ENCODE data around the gene NRF1. TPM values are rescaled to one million over a fixed set of nuclear protein-coding genes. Genes with fewer than 3 reads are reported as not detected.
"Not testable (repeated sequence)": the region's sequence is repeated elsewhere in the genome, so short reads cannot be mapped to it uniquely, and the experiment has no call there.

NRF1 gene
- 12.2 and 14.6 TPM in 2 replicates for total RNA-seq

GRCh38 chr7:129611246-129612111 is at the start of gene NRF1:
Gene NRF1 (plus strand): TSS chr7:129611720. CDS start chr7:129657352, 45,632 bp downstream.
- no peak for DNase-seq (ENCODE audit: extremely low read depth, low read depth, low spot score)

DNA sequence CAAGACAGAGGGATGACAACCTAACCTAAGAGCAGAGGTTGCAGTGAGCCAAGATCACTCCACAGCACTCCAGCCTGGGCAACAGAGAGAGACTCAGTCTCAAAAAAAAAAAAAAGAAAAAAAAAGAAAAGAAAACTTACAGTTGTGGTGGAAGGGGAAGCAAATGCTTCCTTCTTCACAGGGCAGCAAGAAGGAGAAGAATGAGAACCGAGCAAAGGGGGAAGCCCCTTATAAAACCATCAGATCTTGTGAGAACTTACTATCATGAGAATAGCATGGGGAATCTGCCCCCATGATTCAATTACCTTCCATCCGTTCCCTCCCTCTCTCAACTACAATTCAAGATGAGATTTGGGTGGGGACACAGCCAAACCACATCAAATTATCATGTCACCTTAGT is 45.2 kb upstream of the NRF1 start:
- DNase-seq (ENCODE audit: extremely low read depth, low read depth, low spot score) = not testable (repeated sequence)

GRCh38 chr7:129567377-129567776 is 44.1 kb upstream of the NRF1 start:
- DNase-seq (ENCODE audit: extremely low read depth, low read depth, low spot score) = no peak

GRCh38 chr7:129568240-129568639 is 43.3 kb upstream of the NRF1 start:
- DNase-seq (ENCODE audit: extremely low read depth, low read depth, low spot score) = no peak

- DNase-seq (ENCODE audit: extremely low read depth, low read depth, low spot score) = no peak
Observed at GRCh38 chr7:129569326-129569725, 42.2 kb upstream of the NRF1 start.

DNA sequence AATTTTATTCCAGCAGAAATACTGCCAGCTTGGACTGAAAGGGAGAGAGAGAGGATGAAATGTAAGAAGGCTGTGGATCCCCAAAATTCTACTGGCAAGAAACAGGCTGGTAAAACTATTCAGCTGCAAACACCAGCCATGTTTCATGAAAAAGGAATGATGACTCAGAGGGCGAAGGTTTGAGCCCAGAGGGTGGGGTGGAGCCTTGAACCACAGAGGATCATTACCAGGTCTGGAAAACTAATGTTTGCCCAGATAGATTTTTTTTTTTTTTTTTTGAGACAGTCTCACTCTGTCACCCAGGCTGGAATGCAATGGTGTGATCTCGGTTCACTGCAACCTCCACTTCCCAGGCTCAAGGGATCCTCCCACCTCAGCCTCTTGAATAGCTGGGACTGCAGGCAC is 41.7 kb upstream of the NRF1 start:
- DNase-seq (ENCODE audit: extremely low read depth, low read depth, low spot score) = no peak

GRCh38 chr7:129571201-129571600 is 40.3 kb upstream of the NRF1 start:
- DNase-seq (ENCODE audit: extremely low read depth, low read depth, low spot score) = no peak

DNA sequence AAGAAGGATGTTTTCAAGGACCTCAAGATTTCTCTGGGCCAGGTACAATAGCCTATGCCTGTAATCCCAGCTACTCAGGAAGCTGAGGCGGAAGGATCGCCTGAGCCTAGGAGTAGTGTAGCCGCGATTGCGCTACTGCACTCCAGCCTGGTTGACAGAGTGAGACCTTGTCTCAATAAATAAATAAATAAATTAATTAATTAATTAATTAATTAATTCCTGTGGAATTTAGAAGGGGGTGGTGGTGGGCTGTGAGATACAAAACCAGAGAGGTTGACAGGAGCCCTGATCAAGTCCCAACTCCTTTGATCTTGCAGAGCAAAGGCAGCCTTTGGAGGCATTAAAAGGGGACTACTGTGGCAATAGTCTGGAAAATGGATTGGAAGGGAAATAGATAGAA is 39.3 kb upstream of the NRF1 start:
- DNase-seq (ENCODE audit: extremely low read depth, low read depth, low spot score) = no peak

DNA sequence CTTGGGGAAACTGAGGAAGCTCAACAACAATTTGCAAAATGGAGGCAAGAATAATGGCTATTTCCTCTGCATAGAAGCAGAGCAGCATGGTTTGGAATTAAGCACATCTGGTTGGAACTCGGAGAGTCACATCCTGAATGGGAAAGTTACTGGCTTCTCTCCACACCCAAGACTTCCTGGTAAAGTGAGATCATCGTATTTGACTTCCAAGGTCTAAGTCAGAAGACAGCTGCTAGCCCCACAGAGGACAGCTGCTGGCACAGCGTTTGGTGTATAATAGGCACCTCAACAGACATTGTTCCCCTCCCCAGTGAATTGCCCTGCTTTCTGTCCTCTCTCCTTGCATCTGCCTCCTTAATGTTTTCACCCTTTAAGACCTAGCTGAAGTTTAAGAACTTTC is 37.0 kb upstream of the NRF1 start:
- peak; percentile 74 for DNase-seq (ENCODE audit: extremely low read depth, low read depth, low spot score)

DNA sequence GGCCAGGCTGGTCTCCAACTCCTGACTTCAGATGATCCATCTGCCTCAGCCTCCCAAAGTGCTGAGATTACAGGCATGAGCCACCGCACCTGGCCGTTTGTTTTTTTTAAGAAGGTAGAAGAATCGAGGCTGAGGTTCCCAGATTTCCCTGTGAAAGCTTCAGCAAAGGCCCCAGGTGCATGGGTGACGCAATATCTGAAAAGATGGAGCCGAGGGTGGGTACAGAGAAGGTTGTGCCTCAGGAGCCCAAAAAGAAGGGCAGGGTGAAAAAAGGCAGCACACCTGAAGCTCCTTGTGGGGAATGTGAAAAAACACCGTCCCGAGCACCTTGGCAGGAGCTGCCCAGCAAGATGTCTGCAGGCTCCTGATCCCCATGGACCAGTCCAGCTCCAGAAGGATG is 35.8 kb upstream of the NRF1 start:
- no peak for DNase-seq (ENCODE audit: extremely low read depth, low read depth, low spot score)

DNA sequence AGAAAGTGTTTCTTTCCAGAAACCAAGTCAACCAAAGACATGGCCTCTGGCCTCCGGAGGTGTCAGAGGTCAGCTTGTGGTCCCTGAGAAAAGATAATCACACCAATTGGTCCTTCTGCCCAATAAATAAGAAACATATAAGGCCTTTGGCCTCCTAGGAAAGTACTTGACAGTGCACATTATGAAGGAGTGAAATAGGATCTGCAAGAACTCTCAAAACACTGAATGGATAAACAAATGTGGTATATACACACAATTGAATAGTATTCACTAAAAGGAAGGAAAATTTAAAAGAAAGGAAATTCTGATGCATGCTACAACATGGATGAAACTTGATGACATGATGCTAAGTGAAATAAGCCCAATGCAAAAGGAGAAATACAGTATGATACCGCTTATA is 35.4 kb upstream of the NRF1 start:
- no peak for DNase-seq (ENCODE audit: extremely low read depth, low read depth, low spot score)

- DNase-seq (ENCODE audit: extremely low read depth, low read depth, low spot score) = no peak
Observed at GRCh38 chr7:129578829-129579228, 32.7 kb upstream of the NRF1 start.

DNA sequence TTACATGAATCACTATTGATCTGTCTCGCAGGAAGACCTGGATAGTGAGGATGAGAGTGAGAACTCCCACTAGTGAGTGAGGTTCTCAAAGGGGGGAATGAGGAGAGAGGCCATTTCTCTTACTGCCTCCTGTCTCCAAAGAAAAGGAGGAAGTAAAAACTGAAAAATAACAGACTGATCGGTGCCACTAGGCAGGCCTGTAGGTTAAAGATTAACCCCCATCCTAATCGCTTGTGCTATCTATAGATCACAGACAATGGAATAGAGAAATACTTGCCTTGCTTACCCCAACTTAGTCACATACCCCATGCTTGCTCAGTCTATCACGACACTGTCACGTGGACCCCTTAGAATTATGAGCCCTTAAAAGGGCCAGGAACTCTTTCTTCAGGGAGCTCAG is 25.3 kb upstream of the NRF1 start:
- not testable (repeated sequence) for DNase-seq (ENCODE audit: extremely low read depth, low read depth, low spot score)

DNA sequence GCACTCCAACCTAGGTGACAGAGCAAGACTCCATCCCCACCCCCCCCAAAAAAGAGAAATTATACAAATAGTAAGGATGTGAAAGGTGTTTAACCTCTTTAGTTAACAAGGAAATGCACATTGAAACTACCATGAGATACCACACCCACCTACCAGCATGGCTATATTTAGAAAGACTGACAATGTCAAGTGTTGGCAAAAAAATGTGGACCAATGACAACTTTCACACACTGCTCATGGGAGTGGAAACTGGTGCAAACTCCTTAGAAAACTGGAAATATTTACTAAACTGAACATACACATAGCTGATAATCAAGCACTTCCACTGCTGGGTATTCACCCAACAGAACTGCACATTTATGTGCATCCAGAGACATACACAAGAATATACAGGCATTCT is 23.3 kb upstream of the NRF1 start:
- DNase-seq (ENCODE audit: extremely low read depth, low read depth, low spot score) = no peak

DNA sequence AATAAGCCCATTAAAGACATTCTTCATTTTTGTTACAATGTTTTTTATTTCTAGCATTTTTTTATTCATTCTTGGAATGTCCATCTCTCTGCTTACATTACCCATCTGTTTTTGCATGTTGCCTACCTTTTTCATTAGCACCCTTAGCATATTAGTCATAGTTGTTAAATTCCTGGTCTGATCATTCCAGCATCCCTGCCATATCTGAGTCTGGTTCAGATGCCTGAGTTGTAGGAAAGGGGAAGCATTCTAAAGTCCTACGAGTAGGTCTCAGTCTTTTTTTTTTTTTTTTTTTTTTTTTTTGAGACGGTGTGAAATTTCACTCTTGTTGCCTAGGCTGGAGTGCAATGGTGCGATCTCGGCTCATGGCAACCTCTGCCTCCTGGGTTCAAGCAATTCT is 19.7 kb upstream of the NRF1 start:
- DNase-seq (ENCODE audit: extremely low read depth, low read depth, low spot score) = no peak

- not testable (repeated sequence) for DNase-seq (ENCODE audit: extremely low read depth, low read depth, low spot score)
Observed at GRCh38 chr7:129596386-129596785, 15.1 kb upstream of the NRF1 start.

- no peak for DNase-seq (ENCODE audit: extremely low read depth, low read depth, low spot score)
Observed at GRCh38 chr7:129597672-129598071, 13.8 kb upstream of the NRF1 start.

DNA sequence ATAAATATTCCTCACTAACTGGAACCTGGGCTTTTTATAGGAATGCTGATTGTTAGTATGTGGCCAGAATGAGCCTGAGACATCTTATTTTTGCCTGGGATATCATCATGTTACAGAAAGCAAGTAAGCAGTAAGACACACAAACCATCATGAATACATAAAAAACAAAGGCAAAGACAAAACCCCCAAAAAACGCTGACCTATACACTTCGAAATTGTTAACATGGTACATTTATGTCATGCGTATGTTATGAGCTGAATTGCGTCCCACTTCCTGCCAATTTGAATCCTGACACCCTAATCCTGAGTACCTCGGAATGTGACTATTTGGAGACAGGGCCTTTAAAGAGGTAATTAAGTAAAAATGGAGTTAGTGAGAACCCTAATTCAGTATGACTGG is 12.3 kb upstream of the NRF1 start:
- DNase-seq (ENCODE audit: extremely low read depth, low read depth, low spot score) = no peak

GRCh38 chr7:129603594-129603993 is 7.9 kb upstream of the NRF1 start:
- DNase-seq (ENCODE audit: extremely low read depth, low read depth, low spot score) = not testable (repeated sequence)

DNA sequence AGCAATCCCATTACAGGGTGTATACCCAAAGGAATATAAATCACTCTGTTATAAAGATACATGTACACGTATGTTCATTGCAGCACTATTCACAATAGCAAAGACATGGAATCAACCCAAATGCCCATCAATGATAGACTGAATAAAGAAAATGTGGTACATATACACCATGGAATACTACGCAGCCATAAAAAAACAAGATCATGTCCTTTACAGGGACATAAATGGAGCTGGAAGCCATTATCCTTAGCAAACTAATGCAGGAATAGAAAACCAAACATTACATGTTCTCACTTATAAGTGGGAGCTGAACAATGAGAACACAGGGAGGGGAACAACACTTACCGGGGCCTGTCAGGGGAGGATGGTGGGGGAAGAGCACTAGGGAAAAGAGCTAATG is 7.5 kb upstream of the NRF1 start:
- not testable (repeated sequence) for DNase-seq (ENCODE audit: extremely low read depth, low read depth, low spot score)

DNA sequence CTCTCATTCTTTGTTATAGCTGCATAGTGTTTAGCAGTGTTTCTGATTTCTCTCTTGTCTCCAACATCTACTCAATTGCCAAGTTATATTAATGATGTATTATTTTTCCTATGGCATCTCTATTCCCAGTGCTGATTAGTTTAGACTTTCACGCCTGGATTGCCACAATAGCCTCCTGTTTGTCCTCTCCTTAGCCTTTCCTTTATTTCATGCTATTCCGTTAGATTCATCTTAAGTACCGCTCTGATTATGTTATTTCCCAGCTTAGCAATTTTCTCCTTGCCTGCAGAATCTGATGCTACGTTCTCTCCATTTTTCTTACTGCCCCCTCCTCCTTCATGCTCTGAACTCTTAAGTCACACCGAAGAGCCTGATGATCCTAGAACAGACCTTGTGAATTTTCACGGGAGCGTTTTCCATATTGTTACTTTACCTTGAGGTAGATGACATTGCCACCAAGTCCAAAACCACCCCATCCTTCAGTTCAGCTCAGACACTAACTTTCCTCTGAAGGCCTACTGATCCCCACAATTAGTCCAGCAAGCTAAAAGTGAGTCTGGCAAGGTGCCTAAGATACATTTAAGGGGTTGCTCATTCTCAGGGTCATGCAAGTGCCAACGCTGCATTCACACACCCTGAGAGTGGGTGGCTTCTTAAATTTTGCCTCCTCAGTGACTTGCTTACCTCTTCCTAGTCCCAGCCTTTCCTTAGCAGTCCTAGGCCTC is 6.6 kb upstream of the NRF1 start:
- DNase-seq (ENCODE audit: extremely low read depth, low read depth, low spot score) = no peak

- no peak for DNase-seq (ENCODE audit: extremely low read depth, low read depth, low spot score)
Observed at GRCh38 chr7:129605960-129606614, 5.4 kb upstream of the NRF1 start.

All from glomerular endothelial cell (primary cell).